HCT116 (cell line): ENCODE results near the gene ADARB2. TPM values are rescaled to one million over a fixed set of nuclear protein-coding genes. Genes with fewer than 3 reads are reported as not detected.

ENCODE experiments used
- ATAC-seq: fragments of 200-7000 bp; cut with Tn5 transposase; 2 replicates; pipeline ENCODE4 v1.9.1; 2020; ENCODE audit warnings: mild to moderate bottlenecking, moderate library complexity
- BruUV-seq: library from RNA; stranded (reverse); fragments of 400-500 nt; replicated peaks from 2 replicates; lab custom pipeline; 2021; lab: Mats Ljungman, UMichigan
- CTCF ChIA-PET: fragments of 300-600 bp; sonication (Branson Sonifier 250); formaldehyde crosslinking; loops from one replicate; lab custom pipeline; 2021; ENCODE audit warnings: antibody characterized with exemption; lab: Charles Lee
- POLR2A ChIA-PET: fragments of 300-600, 350-600 bp; sonication (Branson Sonifier 250); formaldehyde crosslinking; loops from one replicate; lab custom pipeline; 2021; ENCODE audit warnings: antibody characterized with exemption; lab: Charles Lee
- RAD21 ChIA-PET, 2 experiments: fragments of 300-600 bp; sonication (Branson Sonifier 250); formaldehyde crosslinking; loops; one replicate each; lab custom pipeline; 2023; ENCODE audit warnings: low total read pairs in 2 of 2; ENCODE audit not compliant: uncharacterized antibody in 2 of 2, unreplicated experiment in 2 of 2, low non-redundant PET in 1 of 2; lab: Charles Lee
- DNase-seq: peaks from one replicate; pipeline ENCODE4 v3.0.0-alpha.2; 2010; ENCODE audit warnings: low read depth, low spot score
- H2AFZ ChIP-seq: fragments of 200-600 bp; shearing (Covaris generic), sonication (generic); 2 replicates; pipeline ENCODE4 v1.6.1; 2017; ENCODE audit warnings: low read depth, mixed run types, mixed read lengths, antibody characterized with exemption, low read length; ENCODE audit not compliant: poor library complexity, severe bottlenecking
- H3K27ac ChIP-seq: 2 replicates; pipeline ENCODE4 v1.5.1; 2012; ENCODE audit warnings: low read depth, low read length
- H3K27me3 ChIP-seq: fragments of 200-600 bp; sonication (generic); 2 replicates; pipeline ENCODE4 v1.6.1; 2016; ENCODE audit warnings: mixed run types, low read length, mixed read lengths; ENCODE audit not compliant: insufficient read depth
- H3K36me3 ChIP-seq, 2 experiments: fragments of 200-500 bp in 1 of 2; fragments of 200-600 bp in 1 of 2; sonication (Bioruptor generic) in 1 of 2; sonication (generic) in 1 of 2; 2 replicates each; pipeline versions ENCODE4 v1.5.1 to v1.6.1; 2014 to 2016; ENCODE audit warnings: low read length in 2 of 2, inconsistent platforms in 1 of 2, mixed read lengths in 1 of 2, mixed run types in 1 of 2; ENCODE audit not compliant: insufficient read depth in 2 of 2, control insufficient read depth in 1 of 2
- H3K4me1 ChIP-seq, 2 experiments: fragments of 200-600 bp in 1 of 2; sonication (generic) in 1 of 2; 2 replicates each; pipeline versions ENCODE4 v1.5.1 to v1.6.1; 2012 to 2017; ENCODE audit warnings: low read length in 2 of 2, inconsistent platforms in 1 of 2, mild to moderate bottlenecking in 1 of 2, mixed read lengths in 1 of 2, mixed run types in 1 of 2, moderate library complexity in 1 of 2; ENCODE audit not compliant: insufficient read depth in 2 of 2, control insufficient read depth in 1 of 2
- H3K4me2 ChIP-seq: fragments of 200-600 bp; sonication (generic); 2 replicates; pipeline ENCODE4 v1.6.1; 2017; ENCODE audit warnings: mixed run types, low read length, mixed read lengths
- H3K4me3 ChIP-seq, 2 experiments: fragments of 200-600 bp in 1 of 2; sonication (generic) in 1 of 2; replicated peaks in 1 of 2; 2 replicates each; pipeline ENCODE4 v1.5.1; 2011 to 2016; ENCODE audit warnings: low read length in 2 of 2, control low read depth in 1 of 2, low read depth in 1 of 2, mild to moderate bottlenecking in 1 of 2, mixed read lengths in 1 of 2, mixed run types in 1 of 2
- H3K79me2 ChIP-seq: fragments of 200-600 bp; sonication (generic); 2 replicates; pipeline ENCODE4 v1.6.1; 2017; ENCODE audit warnings: mild to moderate bottlenecking, mixed run types, low read length, moderate library complexity, mixed read lengths; ENCODE audit not compliant: insufficient read depth
- H3K9ac ChIP-seq: fragments of 200-600 bp; sonication (generic); 2 replicates; pipeline ENCODE4 v1.6.1; 2016; ENCODE audit warnings: low read length, mixed read lengths
- H3K9me2 ChIP-seq: fragments of 200-600 bp; sonication (generic), shearing (Covaris generic); 2 replicates; pipeline ENCODE4 v1.6.1; 2017; ENCODE audit warnings: mixed run types, mild to moderate bottlenecking, moderate library complexity; ENCODE audit not compliant: insufficient read depth
- H3K9me3 ChIP-seq, 2 experiments: fragments of 200-500 bp in 1 of 2; fragments of 200-600 bp in 1 of 2; sonication (Bioruptor generic) in 1 of 2; sonication (generic) in 1 of 2; 2 replicates each; pipeline ENCODE4 v1.6.1; 2014 to 2017; ENCODE audit warnings: low read length in 2 of 2, mixed read lengths in 2 of 2, inconsistent platforms in 1 of 2, low read depth in 1 of 2, mild to moderate bottlenecking in 1 of 2, mixed run types in 1 of 2, moderate library complexity in 1 of 2; ENCODE audit not compliant: control insufficient read depth in 1 of 2, insufficient read depth in 1 of 2
- H4K20me1 ChIP-seq: fragments of 200-600 bp; sonication (generic), shearing (Covaris generic); 2 replicates; pipeline ENCODE4 v1.6.1; 2017; ENCODE audit warnings: mixed run types, mild to moderate bottlenecking, moderate library complexity; ENCODE audit not compliant: insufficient read depth
- ATF3 ChIP-seq: IDR thresholded peaks from 2 replicates; pipeline ENCODE4 v1.6.1; 2012
- EGR1 ChIP-seq: IDR thresholded peaks from 2 replicates; pipeline ENCODE4 v1.6.1; 2012; ENCODE audit warnings: low read depth
- ELF1 ChIP-seq: IDR thresholded peaks from 2 replicates; pipeline ENCODE4 v1.6.1; 2012; ENCODE audit warnings: low read depth, borderline replicate concordance
- EZH2 ChIP-seq: fragments of 200-600 bp; sonication (generic); IDR thresholded peaks from 2 replicates; pipeline ENCODE4 v1.6.1; 2017; ENCODE audit warnings: antibody characterized with exemption, mixed run types
- EZH2phosphoT487 ChIP-seq: fragments of 200-600 bp; IDR thresholded peaks from 2 replicates; pipeline ENCODE4 v1.6.1; 2018; ENCODE audit warnings: antibody characterized with exemption, borderline replicate concordance
- FOSL1 ChIP-seq: IDR thresholded peaks from 2 replicates; pipeline ENCODE4 v1.6.1; 2012; ENCODE audit warnings: low read depth
- JUND ChIP-seq: IDR thresholded peaks from 2 replicates; pipeline ENCODE4 v1.6.1; 2012
- POLR2A ChIP-seq: IDR thresholded peaks from 2 replicates; pipeline ENCODE4 v1.7.0; 2011; ENCODE audit warnings: borderline replicate concordance; ENCODE audit not compliant: insufficient read depth, insufficient read length; ENCODE audit errors: extremely low read depth
- POLR2AphosphoS5 ChIP-seq: IDR thresholded peaks from 2 replicates; pipeline ENCODE4 v1.6.1; 2011; ENCODE audit warnings: mild to moderate bottlenecking, low read depth, low read length, moderate library complexity
- SP1 ChIP-seq: IDR thresholded peaks from 2 replicates; pipeline ENCODE4 v1.6.1; 2012; ENCODE audit warnings: low read depth
- SRF ChIP-seq: IDR thresholded peaks from 2 replicates; pipeline ENCODE4 v1.6.1; 2012; ENCODE audit warnings: low read depth
- TCF7L2 ChIP-seq: IDR thresholded peaks from 2 replicates; pipeline ENCODE4 v1.7.0; 2011; ENCODE audit warnings: borderline replicate concordance, inconsistent platforms; ENCODE audit not compliant: insufficient read depth, insufficient read length; ENCODE audit errors: extremely low read depth
- YY1 ChIP-seq: IDR thresholded peaks from 2 replicates; pipeline ENCODE4 v1.6.1; 2011; ENCODE audit warnings: low read length, low read depth, moderate library complexity, mild to moderate bottlenecking; ENCODE audit not compliant: insufficient replicate concordance; ENCODE audit errors: extremely low read depth
- ZFX ChIP-seq: fragments of 450-650 bp; IDR thresholded peaks from 2 replicates; pipeline ENCODE4 v1.6.1; 2017
- ZNF274 ChIP-seq: fragments of 200-500 bp; sonication (Bioruptor generic); IDR thresholded peaks from 2 replicates; pipeline ENCODE4 v1.6.1; 2014; ENCODE audit warnings: mild to moderate bottlenecking, low read depth, low read length, inconsistent platforms
- intact Hi-C: fragments of 100-400 bp; cut with micrococcal nuclease; formaldehyde crosslinking; loops from 2 replicates; pipeline ENCODE4 v1.10.0; 2022
- total RNA-seq: library from RNA; stranded (reverse); gene quantifications from one replicate; pipeline ENCODE4 v1.2.1, GENCODE V29; 2021; ENCODE audit not compliant: unreplicated experiment
- TF ChIP-seq, protein P1 (sequence below): IDR thresholded peaks from 2 replicates; pipeline ENCODE4 v1.6.1; 2012; ENCODE audit warnings: low read depth

ADARB2 gene
- total RNA-seq, 1 experiment from 2014 or later: not detected

DNA sequence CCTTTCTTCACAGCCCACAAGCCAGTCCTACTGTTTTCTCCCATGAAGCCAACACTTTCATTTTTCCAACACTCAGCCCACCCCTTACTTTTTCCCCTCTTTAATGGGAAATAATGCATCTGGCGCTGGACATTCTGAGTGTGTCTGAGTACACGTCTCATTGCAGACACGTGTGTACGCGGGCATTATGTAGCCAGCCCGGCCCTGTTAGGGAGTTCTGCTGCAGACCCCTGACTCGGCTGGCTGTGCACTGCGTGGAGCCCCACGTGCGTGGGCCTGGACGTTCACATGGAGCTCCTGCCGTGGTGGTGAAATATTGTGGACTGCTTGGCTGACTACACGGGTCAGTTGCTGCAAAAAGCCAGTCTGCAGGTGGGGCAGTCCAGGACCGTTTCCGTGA, 233.0 kb downstream of the ADARB2 start (continued):
- TF ChIP-seq, protein P1, sequence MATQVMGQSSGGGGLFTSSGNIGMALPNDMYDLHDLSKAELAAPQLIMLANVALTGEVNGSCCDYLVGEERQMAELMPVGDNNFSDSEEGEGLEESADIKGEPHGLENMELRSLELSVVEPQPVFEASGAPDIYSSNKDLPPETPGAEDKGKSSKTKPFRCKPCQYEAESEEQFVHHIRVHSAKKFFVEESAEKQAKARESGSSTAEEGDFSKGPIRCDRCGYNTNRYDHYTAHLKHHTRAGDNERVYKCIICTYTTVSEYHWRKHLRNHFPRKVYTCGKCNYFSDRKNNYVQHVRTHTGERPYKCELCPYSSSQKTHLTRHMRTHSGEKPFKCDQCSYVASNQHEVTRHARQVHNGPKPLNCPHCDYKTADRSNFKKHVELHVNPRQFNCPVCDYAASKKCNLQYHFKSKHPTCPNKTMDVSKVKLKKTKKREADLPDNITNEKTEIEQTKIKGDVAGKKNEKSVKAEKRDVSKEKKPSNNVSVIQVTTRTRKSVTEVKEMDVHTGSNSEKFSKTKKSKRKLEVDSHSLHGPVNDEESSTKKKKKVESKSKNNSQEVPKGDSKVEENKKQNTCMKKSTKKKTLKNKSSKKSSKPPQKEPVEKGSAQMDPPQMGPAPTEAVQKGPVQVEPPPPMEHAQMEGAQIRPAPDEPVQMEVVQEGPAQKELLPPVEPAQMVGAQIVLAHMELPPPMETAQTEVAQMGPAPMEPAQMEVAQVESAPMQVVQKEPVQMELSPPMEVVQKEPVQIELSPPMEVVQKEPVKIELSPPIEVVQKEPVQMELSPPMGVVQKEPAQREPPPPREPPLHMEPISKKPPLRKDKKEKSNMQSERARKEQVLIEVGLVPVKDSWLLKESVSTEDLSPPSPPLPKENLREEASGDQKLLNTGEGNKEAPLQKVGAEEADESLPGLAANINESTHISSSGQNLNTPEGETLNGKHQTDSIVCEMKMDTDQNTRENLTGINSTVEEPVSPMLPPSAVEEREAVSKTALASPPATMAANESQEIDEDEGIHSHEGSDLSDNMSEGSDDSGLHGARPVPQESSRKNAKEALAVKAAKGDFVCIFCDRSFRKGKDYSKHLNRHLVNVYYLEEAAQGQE: no peak
- TF ChIP-seq EZH2phosphoT487 (no peak), POLR2AphosphoS5 (no peak), EGR1 (no peak), ZFX (no peak), ATF3 (no peak), YY1 (no peak), SP1 (no peak), JUND (no peak)

- H3K9ac ChIP-seq: no peak overlapping the region
- no TSS peak for BruUV-seq
- POLR2A ChIA-PET: no interaction called here
Measured at GRCh38 chr10:1502451-1502850, 234.9 kb downstream of the ADARB2 start.

More at GRCh38 chr10:1502451-1502850, 234.9 kb downstream of the ADARB2 start:
- Histone ChIP-seq H3K4me3 (no peak overlapping the region), H4K20me1 (no peaks in the 10 kb centered on the region), H3K79me2 (no peaks in the 10 kb centered on the region)
- TF ChIP-seq SRF (no peak), EZH2 (no peak), ZNF274 (no peak), YY1 (no peak), SP1 (no peak), FOSL1 (no peak), POLR2A (no peak), ELF1 (no peak), ATF3 (no peak), TCF7L2 (no peak)
- TF ChIP-seq, protein P1: no peak
- TF ChIP-seq, all 23 proteins: peak for 0
- no peaks in the 10 kb centered on the region for H3K27me3 ChIP-seq
- no peaks in the 10 kb centered on the region for H3K4me1 ChIP-seq
- DNase-seq: no peak
- no peak overlapping the region for H3K4me2 ChIP-seq
- no peaks in the 10 kb centered on the region for H3K9me2 ChIP-seq
- H3K36me3 ChIP-seq: no peaks in the 10 kb centered on the region
- peaks cover 0 to 11% of the 10 kb centered on the region in 2 experiments; a peak in 2 of 4 replicates for H3K9me3 ChIP-seq
- ChIA-PET CTCF (no interaction called here), RAD21 (no interaction called here)
- H2AFZ ChIP-seq: no peak overlapping the region
- no peak for ATAC-seq
- intact Hi-C loops: no loop called here
- H3K27ac ChIP-seq: no peak overlapping the region
